Vagina (tissue), 2 donors: Measurements from ENCODE around the gene TMEM240. TPM values are rescaled to one million over a fixed set of nuclear protein-coding genes. Genes with fewer than 3 reads are reported as not detected.
"Not testable (repeated sequence)": the region's sequence is repeated elsewhere in the genome, so short reads cannot be mapped to it uniquely, and the experiment has no call there.

Experiments
- DNase-seq, 2 donors: peaks; one replicate each; pipeline ENCODE4 v3.0.0-alpha.2; 2017; ENCODE audit errors: extremely low spot score in 2 of 2
- H3K27ac ChIP-seq: fragments of 200-600 bp; sonication (generic); one replicate; pipeline ENCODE4 v1.5.1; 2019
- H3K27me3 ChIP-seq: fragments of 200-600 bp; sonication (generic); one replicate; pipeline ENCODE4 v1.5.1; 2019
- H3K36me3 ChIP-seq, 2 donors: fragments of 200-600 bp; sonication (generic); one replicate each; pipeline ENCODE4 v1.5.1; 2017 to 2019
- H3K4me1 ChIP-seq: fragments of 200-600 bp; sonication (generic); one replicate; pipeline ENCODE4 v1.5.1; 2019
- H3K4me3 ChIP-seq, 2 donors: fragments of 200-600 bp; sonication (generic); 1 replicate in 1 of 2; 2 replicates in 1 of 2; pipeline ENCODE4 v1.5.1; 2016 to 2019
- H3K9me3 ChIP-seq: fragments of 200-600 bp; sonication (generic); one replicate; pipeline ENCODE4 v1.5.1; 2019
- POLR2A ChIP-seq, 2 donors: fragments of 450-650 bp; IDR thresholded peaks; one replicate each; pipeline ENCODE4 v1.6.1; 2017; ENCODE audit warnings: antibody characterized with exemption in 2 of 2, mild to moderate bottlenecking in 2 of 2, moderate library complexity in 2 of 2
- POLR2AphosphoS5 ChIP-seq, 2 donors: sonication (generic); formaldehyde crosslinking; IDR thresholded peaks; one replicate each; pipeline ENCODE4 v1.9.0; 2017; ENCODE audit warnings: antibody characterized with exemption in 2 of 2, mild to moderate bottlenecking in 2 of 2, low read depth in 1 of 2; ENCODE audit not compliant: insufficient read depth in 1 of 2
- intact Hi-C: fragments of 100-400 bp; cut with DNase I; formaldehyde crosslinking; loops from one replicate; pipeline ENCODE4 v1.15.1; 2023
- total RNA-seq: library from RNA; depleted of rRNA; stranded (reverse); fragments of >200 nt; gene quantifications from one replicate; pipeline ENCODE4 v1.2.3, GENCODE V29; 2016
- TF ChIP-seq, protein P1 (sequence below), 3 experiments: fragments of 450-650 bp in 2 of 3; fragments of 200-600 bp in 1 of 3; sonication (generic) in 1 of 3; IDR thresholded peaks; one replicate each; pipeline ENCODE4 v1.5.1; 2017 to 2019; ENCODE audit warnings: antibody characterized with exemption in 3 of 3, mild to moderate bottlenecking in 2 of 3, moderate library complexity in 2 of 3

TMEM240 gene
- total RNA-seq, 1 donor from 2014 or later, result 3.9 TPM

DNA sequence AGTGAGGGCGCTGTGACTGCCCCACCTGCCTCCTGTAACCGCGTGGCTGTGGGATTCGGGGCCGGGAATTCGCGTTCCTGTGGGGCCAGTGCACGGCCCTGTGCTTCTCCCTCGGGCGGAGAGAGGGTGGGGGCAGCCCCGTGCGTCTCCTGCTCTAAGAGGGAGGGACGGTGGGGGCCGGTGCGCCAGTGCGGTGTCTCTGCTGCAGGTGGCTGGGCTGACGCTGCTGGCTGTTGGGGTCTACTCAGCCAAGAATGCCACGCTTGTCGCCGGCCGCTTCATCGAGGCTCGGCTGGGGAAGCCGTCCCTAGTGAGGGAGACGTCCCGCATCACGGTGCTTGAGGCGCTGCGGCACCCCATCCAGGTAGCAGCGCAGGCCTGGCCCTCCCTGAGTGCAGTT is 17.9 kb downstream of the TMEM240 start:
- H3K27me3 ChIP-seq, DNase-seq, H3K4me1 ChIP-seq, H3K27ac ChIP-seq, H3K4me3 ChIP-seq, H3K9me3 ChIP-seq, intact Hi-C loops: not testable (repeated sequence)
- H3K36me3 ChIP-seq, result peaks cover 0 to 23% of the 10 kb centered on the region in 2 donors

DNA sequence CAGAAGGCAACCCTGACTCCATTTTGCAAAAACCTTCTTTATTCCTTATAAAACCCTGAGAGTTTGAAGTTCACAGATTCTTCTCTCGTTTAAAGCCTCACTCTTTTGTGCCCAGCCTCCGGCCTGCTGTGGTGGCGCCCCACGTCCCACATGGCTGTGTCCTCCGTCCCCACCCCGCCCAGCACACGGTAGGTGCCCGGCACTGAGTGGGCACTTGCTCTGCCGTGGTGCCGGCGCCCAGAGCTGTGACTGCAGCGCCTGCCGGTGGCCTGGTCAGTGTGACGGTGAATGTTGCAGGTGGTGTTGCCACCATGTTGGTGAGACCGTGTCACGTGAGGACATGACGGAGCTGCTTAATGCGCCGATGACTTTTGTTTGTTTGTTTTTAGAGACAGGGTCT is 19.1 kb downstream of the TMEM240 start:
- no peaks in the 10 kb centered on the region for H3K27me3 ChIP-seq
- no peaks in the 10 kb centered on the region for H3K9me3 ChIP-seq
- H3K36me3 ChIP-seq, result peaks cover 0 to 23% of the 10 kb centered on the region in 2 donors
- no peak for DNase-seq
- no peak overlapping the region for H3K27ac ChIP-seq
- TF ChIP-seq, protein P1, sequence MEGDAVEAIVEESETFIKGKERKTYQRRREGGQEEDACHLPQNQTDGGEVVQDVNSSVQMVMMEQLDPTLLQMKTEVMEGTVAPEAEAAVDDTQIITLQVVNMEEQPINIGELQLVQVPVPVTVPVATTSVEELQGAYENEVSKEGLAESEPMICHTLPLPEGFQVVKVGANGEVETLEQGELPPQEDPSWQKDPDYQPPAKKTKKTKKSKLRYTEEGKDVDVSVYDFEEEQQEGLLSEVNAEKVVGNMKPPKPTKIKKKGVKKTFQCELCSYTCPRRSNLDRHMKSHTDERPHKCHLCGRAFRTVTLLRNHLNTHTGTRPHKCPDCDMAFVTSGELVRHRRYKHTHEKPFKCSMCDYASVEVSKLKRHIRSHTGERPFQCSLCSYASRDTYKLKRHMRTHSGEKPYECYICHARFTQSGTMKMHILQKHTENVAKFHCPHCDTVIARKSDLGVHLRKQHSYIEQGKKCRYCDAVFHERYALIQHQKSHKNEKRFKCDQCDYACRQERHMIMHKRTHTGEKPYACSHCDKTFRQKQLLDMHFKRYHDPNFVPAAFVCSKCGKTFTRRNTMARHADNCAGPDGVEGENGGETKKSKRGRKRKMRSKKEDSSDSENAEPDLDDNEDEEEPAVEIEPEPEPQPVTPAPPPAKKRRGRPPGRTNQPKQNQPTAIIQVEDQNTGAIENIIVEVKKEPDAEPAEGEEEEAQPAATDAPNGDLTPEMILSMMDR (IDR thresholded peaks at IDR 0.05), result no peak
- TF ChIP-seq POLR2AphosphoS5 (IDR thresholded peaks at IDR 0.05; ENCODE audit: insufficient read depth in 1 of 2, low read depth in 1 of 2) (no peak), POLR2A (IDR thresholded peaks at IDR 0.05) (no peak)
- no peaks in the 10 kb centered on the region for H3K4me1 ChIP-seq
- intact Hi-C loops, result no loop called here
- no peak overlapping the region for H3K4me3 ChIP-seq

GRCh38 chr1:1519805-1520505 is 20.5 kb downstream of the TMEM240 start:
- H3K27me3 ChIP-seq, intact Hi-C loops, H3K4me3 ChIP-seq, H3K4me1 ChIP-seq, DNase-seq, H3K27ac ChIP-seq, H3K9me3 ChIP-seq: not testable (repeated sequence)
- H3K36me3 ChIP-seq, result peaks cover 0 to 23% of the 10 kb centered on the region in 2 donors

GRCh38 chr1:1518621-1519007 is 21.8 kb downstream of the TMEM240 start:
- DNase-seq, H3K27me3 ChIP-seq, H3K27ac ChIP-seq, H3K4me1 ChIP-seq, intact Hi-C loops, H3K9me3 ChIP-seq, H3K4me3 ChIP-seq: not testable (repeated sequence)
- peaks cover 0 to 23% of the 10 kb centered on the region in 2 donors for H3K36me3 ChIP-seq

GRCh38 chr1:1517973-1518620 is 22.3 kb downstream of the TMEM240 start:
- Histone ChIP-seq H3K4me1 (no peaks in the 10 kb centered on the region), H3K4me3 (no peak overlapping the region), H3K27ac (no peak overlapping the region), H3K27me3 (no peaks in the 10 kb centered on the region), H3K9me3 (no peaks in the 10 kb centered on the region), H3K36me3 (peaks cover 0 to 23% of the 10 kb centered on the region in 2 donors)
- no peak for DNase-seq
- TF ChIP-seq, protein P1 (IDR thresholded peaks at IDR 0.05), result no peak
- no peak for TF ChIP-seq POLR2A (IDR thresholded peaks at IDR 0.05)
- no peak for TF ChIP-seq POLR2AphosphoS5 (IDR thresholded peaks at IDR 0.05; ENCODE audit: insufficient read depth in 1 of 2, low read depth in 1 of 2)
- intact Hi-C loops, result no loop called here

DNA sequence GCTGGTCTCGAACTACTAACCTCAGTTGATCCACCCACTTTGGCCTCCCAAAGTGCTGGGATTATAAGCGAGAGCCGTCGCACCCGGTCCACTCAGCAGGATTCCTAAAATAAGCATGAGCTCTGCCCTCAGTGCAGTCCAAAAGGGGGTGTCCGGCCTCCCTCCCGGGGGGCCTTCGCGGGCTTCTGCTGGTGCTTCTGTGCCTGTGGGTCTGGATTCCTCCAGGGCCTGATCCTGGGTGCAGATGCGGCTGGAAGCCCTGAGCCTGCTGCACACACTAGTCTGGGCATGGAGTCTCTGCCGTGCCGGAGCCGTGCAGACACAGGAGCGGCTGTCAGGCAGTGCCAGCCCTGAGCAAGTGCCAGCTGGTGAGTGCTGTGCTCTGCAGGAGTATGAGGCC is 23.5 kb downstream of the TMEM240 start:
- H3K36me3 ChIP-seq, result peaks cover 0 to 23% of the 10 kb centered on the region in 2 donors
- intact Hi-C loops, result not testable (repeated sequence)

DNA sequence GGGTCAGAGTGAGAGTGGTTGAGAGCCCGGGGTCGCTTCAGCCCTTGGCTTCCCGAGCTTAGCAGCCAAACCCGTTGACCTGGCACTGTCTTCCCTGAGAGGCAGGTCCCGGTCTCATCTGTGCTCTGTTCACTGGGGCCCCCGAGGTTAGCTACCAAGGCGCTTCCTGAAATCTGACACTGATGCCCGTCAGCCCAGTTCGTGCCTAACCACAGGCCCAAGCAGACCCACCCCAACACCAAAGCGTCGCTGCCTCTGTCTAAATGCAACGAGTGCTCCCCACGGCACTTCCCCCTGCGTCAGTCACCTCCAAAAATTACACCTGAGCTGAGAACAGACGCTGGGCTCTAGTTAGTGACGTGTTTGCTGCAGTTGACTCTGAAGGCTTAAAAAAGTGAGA is 26.0 kb downstream of the TMEM240 start:
- intact Hi-C loops, H3K27ac ChIP-seq, H3K27me3 ChIP-seq, H3K4me1 ChIP-seq, DNase-seq, H3K4me3 ChIP-seq, H3K9me3 ChIP-seq: not testable (repeated sequence)
- peaks cover 0 to 13% of the 10 kb centered on the region in 2 donors for H3K36me3 ChIP-seq

More for the DNA sequence above, 23.5 kb downstream of the TMEM240 start:
- H3K27me3 ChIP-seq, H3K9me3 ChIP-seq, H3K4me1 ChIP-seq, H3K4me3 ChIP-seq, DNase-seq, H3K27ac ChIP-seq: not testable (repeated sequence)

- H3K4me3 ChIP-seq, intact Hi-C loops, H3K4me1 ChIP-seq, H3K27me3 ChIP-seq, H3K27ac ChIP-seq, DNase-seq, H3K9me3 ChIP-seq: not testable (repeated sequence)
- H3K36me3 ChIP-seq, result peaks cover 0 to 11% of the 10 kb centered on the region in 2 donors
These were observed 26.7 kb downstream of the TMEM240 start for GRCh38 chr1:1513675-1514074.

DNA sequence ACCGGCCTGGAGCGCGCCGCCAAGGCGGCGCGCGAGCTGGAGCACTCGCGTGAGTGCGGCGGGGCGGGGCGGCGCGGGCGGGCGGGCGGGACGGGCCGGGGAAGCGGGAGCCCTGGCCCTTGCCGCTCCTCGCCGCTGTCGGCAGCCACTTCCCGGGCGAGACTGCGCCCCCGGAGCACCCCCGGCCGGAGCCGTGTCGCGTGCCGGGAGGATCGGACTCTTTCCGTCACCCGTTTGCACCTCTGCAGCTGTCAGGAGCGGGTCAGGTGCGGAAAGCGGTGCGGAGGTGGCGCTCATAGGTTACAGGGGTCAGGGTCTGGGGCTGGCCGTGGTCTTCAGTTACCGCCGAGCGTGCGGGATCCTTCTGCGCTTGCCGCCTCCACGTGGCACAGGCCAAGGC is 28.0 kb downstream of the TMEM240 start:
- H3K36me3 ChIP-seq, DNase-seq, intact Hi-C loops, H3K4me1 ChIP-seq, H3K27me3 ChIP-seq, H3K9me3 ChIP-seq: not testable (repeated sequence)
- Histone ChIP-seq H3K27ac (peak overlapping the region; percentile 91), H3K4me3 (peak overlapping the region; percentile 74 to 98)
